ENCODE results near the gene FGD4.

Gene FGD4

DNA sequence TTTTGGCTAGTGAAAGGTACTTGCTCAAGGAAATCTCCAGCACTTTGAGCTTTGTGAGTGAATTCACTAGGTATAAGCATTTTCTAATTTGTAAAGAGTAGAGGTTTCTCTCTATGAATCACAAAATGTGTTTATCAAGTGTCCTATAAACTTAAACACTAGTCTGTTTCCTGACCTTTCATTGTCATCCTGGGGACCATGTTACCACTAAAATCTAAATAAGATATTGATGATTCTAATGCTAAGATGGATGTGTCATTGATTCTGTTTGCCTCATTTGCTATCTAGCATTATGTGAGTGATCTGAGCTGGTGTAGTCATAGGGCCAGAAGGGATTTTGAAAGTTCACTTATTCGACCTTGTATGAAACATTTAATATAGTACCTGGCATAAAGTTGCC lies 199.3 kb downstream of the FGD4 start:
- TF ChIP-seq POLR2A (IDR thresholded peaks at IDR 0.05; ENCODE audit: extremely low read depth, insufficient read length): no peak
- TF ChIP-seq, protein P1, sequence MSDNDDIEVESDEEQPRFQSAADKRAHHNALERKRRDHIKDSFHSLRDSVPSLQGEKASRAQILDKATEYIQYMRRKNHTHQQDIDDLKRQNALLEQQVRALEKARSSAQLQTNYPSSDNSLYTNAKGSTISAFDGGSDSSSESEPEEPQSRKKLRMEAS (IDR thresholded peaks at IDR 0.05; ENCODE audit: low read depth, low read length): no peak
- TF ChIP-seq, protein P2, sequence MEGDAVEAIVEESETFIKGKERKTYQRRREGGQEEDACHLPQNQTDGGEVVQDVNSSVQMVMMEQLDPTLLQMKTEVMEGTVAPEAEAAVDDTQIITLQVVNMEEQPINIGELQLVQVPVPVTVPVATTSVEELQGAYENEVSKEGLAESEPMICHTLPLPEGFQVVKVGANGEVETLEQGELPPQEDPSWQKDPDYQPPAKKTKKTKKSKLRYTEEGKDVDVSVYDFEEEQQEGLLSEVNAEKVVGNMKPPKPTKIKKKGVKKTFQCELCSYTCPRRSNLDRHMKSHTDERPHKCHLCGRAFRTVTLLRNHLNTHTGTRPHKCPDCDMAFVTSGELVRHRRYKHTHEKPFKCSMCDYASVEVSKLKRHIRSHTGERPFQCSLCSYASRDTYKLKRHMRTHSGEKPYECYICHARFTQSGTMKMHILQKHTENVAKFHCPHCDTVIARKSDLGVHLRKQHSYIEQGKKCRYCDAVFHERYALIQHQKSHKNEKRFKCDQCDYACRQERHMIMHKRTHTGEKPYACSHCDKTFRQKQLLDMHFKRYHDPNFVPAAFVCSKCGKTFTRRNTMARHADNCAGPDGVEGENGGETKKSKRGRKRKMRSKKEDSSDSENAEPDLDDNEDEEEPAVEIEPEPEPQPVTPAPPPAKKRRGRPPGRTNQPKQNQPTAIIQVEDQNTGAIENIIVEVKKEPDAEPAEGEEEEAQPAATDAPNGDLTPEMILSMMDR (IDR thresholded peaks at IDR 0.05; ENCODE audit: low read depth, low read length): no peak
- DNase-seq (ENCODE audit: low read depth): no peak
- H3K4me3 ChIP-seq (ENCODE audit: low read depth, low read length): no peak overlapping the region

DNA sequence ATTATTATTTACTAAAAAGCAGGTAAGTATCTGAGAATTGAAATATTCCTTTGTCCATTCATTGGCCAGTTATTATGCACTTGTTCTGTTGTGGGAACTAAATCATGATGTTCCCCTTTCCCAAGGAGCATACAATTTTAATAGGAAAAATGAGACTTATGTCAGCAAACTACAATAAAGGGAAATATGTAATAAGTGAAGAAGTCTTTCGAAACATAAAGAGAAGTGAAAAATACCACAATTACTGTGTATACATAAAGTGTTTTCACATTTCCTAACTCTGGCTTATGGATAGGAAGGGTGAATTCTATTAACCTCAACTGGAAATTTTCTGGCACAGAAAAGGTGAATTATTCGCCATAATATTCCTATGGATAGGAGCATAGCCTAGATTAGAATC lies 201.3 kb downstream of the FGD4 start:
- DNase-seq (ENCODE audit: low read depth): no peak
- TF ChIP-seq, protein P1 (IDR thresholded peaks at IDR 0.05; ENCODE audit: low read depth, low read length): no peak
- no peak for TF ChIP-seq POLR2A (IDR thresholded peaks at IDR 0.05; ENCODE audit: extremely low read depth, insufficient read length)
- no peak for TF ChIP-seq MYC (IDR thresholded peaks at IDR 0.05; ENCODE audit: low read depth, low read length)
- H3K4me3 ChIP-seq (ENCODE audit: low read depth, low read length): no peak overlapping the region

DNA sequence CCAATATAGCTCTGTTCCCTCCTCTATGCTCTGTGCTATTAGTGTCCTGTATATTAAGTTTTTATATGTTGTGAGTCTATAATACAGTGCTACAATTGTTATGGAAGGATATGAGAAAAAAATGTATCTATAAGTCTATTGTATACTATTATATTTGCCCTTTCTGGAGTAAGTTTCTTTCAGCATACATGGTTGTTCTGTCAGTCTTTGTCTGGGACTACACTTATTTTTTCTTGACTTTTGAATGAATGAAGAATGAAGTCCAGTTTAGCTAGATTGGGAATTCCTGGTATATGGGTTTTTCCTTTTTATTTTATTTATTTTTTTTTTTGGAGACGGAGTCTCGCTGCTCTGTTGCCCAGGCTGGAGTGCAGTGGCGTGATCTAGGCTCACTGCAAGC lies 203.7 kb downstream of the FGD4 start:
- H3K4me3 ChIP-seq (ENCODE audit: low read depth, low read length): no peak overlapping the region
- TF ChIP-seq, protein P2 (IDR thresholded peaks at IDR 0.05; ENCODE audit: low read depth, low read length): no peak
- TF ChIP-seq, protein P1 (IDR thresholded peaks at IDR 0.05; ENCODE audit: low read depth, low read length): no peak
- TF ChIP-seq MYC (IDR thresholded peaks at IDR 0.05; ENCODE audit: low read depth, low read length) (no peak), POLR2A (IDR thresholded peaks at IDR 0.05; ENCODE audit: extremely low read depth, insufficient read length) (no peak)
- no peak for DNase-seq (ENCODE audit: low read depth)

DNA sequence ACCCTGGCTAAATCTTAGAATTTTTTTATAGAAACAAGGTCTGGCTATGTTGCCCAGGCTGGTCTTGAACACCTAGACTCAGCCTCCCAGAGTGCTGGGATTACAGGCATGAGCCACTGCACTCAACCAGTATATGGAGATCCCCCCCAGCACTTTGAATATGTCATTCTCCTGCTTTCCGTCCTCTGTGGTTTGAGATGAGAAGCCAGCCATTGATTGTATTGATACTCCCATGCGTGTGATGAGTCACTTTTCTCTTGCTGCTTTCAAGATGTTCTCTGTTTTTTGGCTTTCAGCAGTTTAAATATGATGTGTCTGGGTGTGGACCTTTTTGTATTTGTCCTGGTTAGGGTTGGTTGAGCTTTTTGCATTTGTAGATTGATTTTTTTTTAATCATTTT lies 204.5 kb downstream of the FGD4 start:
- no peak overlapping the region for H3K4me3 ChIP-seq (ENCODE audit: low read depth, low read length)
- no peak for TF ChIP-seq POLR2A (IDR thresholded peaks at IDR 0.05; ENCODE audit: extremely low read depth, insufficient read length)
- TF ChIP-seq, protein P2 (IDR thresholded peaks at IDR 0.05; ENCODE audit: low read depth, low read length): no peak
- no peak for TF ChIP-seq MYC (IDR thresholded peaks at IDR 0.05; ENCODE audit: low read depth, low read length)
- TF ChIP-seq, protein P1 (IDR thresholded peaks at IDR 0.05; ENCODE audit: low read depth, low read length): no peak
- peak; percentile 47 for DNase-seq (ENCODE audit: low read depth)

DNA sequence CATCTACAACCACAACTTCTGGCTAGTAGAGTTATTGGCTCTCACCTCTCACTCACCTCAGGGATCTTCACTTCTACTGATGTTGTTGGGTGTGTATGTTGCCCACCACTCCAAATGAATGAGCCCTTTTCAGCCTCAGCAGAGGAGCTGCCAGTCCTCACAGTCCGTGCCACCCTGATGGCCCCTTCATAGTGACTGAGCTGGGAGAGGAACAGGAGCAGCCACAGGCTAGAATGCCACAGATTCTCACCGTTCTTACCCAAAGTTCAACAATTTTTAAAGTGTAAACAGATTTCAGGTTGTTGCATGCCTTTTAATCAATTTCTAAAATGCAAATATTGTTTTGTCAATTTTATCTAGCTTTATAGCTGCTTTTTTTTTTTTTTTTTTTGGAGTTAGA lies 205.2 kb downstream of the FGD4 start:
- no peak overlapping the region for H3K4me3 ChIP-seq (ENCODE audit: low read depth, low read length)
- TF ChIP-seq, protein P2 (IDR thresholded peaks at IDR 0.05; ENCODE audit: low read depth, low read length): no peak
- TF ChIP-seq, protein P1 (IDR thresholded peaks at IDR 0.05; ENCODE audit: low read depth, low read length): no peak
- TF ChIP-seq POLR2A (IDR thresholded peaks at IDR 0.05; ENCODE audit: extremely low read depth, insufficient read length): no peak
- TF ChIP-seq MYC (IDR thresholded peaks at IDR 0.05; ENCODE audit: low read depth, low read length): no peak
- DNase-seq (ENCODE audit: low read depth): no peak

DNA sequence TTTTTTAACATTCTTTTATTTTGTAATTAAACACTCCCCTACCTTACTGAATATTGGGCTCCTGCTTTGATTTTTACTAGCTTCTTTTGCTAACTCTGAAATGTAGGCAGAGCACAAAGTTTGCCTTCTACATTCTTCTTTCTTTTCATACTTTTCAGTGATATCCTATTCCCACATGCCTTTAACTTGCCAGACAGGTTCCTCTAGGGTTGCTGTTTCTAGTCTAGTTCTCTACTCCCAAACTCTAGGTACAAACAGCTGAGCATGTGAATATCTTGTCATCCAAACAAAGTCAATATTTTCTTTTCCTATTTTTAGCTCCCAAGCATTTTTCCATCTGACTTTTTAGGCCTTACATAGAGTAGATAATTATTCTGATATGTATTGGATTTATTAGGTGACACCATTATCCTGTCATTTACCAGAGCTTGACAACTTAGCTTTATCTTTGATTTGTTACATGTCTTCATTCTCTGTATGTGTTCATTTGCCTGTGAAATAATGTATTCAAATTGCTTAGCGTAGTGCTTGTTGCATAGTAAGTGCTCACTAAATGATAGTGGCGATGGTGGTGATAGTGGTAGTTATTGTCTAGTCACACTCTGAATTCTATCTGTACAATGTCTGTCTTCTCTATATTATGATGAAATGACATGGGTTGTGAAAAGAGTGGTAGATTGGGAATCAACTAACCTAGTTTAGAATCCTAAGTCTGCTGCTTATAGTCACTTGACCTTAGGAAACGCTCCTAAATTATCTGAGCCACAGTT lies 206.2 kb downstream of the FGD4 start:
- TF ChIP-seq, protein P2 (IDR thresholded peaks at IDR 0.05; ENCODE audit: low read depth, low read length): no peak
- TF ChIP-seq, protein P1 (IDR thresholded peaks at IDR 0.05; ENCODE audit: low read depth, low read length): no peak
- TF ChIP-seq MYC (IDR thresholded peaks at IDR 0.05; ENCODE audit: low read depth, low read length): no peak
- TF ChIP-seq POLR2A (IDR thresholded peaks at IDR 0.05; ENCODE audit: extremely low read depth, insufficient read length): no peak
- H3K4me3 ChIP-seq (ENCODE audit: low read depth, low read length): no peak overlapping the region
- no peak for DNase-seq (ENCODE audit: low read depth)

Data from NB4 (cell line).